GM23248 (cell line): ENCODE data around the gene SELENOK. TPM values are rescaled to one million over a fixed set of nuclear protein-coding genes. Genes with fewer than 3 reads are reported as not detected.

Experiments used
- DNase-seq: peaks from one replicate; pipeline ENCODE4 v3.0.0-alpha.2; 2015
- H2AFZ ChIP-seq: fragments of 200-600 bp; sonication (generic); 2 replicates; pipeline ENCODE4 v1.6.1; 2016; ENCODE audit warnings: antibody characterized with exemption
- H3F3A ChIP-seq: fragments of 200-600 bp; sonication (generic); 2 replicates; pipeline ENCODE4 v1.6.1; 2016; ENCODE audit warnings: mild to moderate bottlenecking, antibody characterized with exemption, mixed run types; ENCODE audit not compliant: insufficient read depth
- H3K27ac ChIP-seq: fragments of 200-600 bp; sonication (generic); 2 replicates; pipeline ENCODE4 v1.5.1; 2016; ENCODE audit warnings: mild to moderate bottlenecking
- H3K27me3 ChIP-seq: fragments of 200-600 bp; sonication (generic); replicated peaks from 2 replicates; pipeline ENCODE4 v1.6.1; 2016; ENCODE audit warnings: mild to moderate bottlenecking; ENCODE audit not compliant: insufficient read depth
- H3K36me3 ChIP-seq: fragments of 200-600 bp; sonication (generic); 2 replicates; pipeline ENCODE4 v1.6.1; 2016; ENCODE audit warnings: low read depth, mild to moderate bottlenecking
- H3K4me1 ChIP-seq: fragments of 200-600 bp; sonication (generic); 2 replicates; pipeline ENCODE4 v1.6.1; 2016; ENCODE audit warnings: mild to moderate bottlenecking; ENCODE audit not compliant: insufficient read depth
- H3K4me2 ChIP-seq: fragments of 200-600 bp; sonication (generic); one replicate; pipeline ENCODE4 v1.6.1; 2016; ENCODE audit warnings: mild to moderate bottlenecking; ENCODE audit not compliant: unreplicated experiment
- H3K4me3 ChIP-seq: fragments of 200-600 bp; sonication (generic); 2 replicates; pipeline ENCODE4 v1.5.1; 2016; ENCODE audit warnings: mild to moderate bottlenecking
- H3K79me2 ChIP-seq: fragments of 200-600 bp; sonication (generic); 2 replicates; pipeline ENCODE4 v1.6.1; 2016; ENCODE audit warnings: mild to moderate bottlenecking; ENCODE audit not compliant: insufficient read depth
- H3K9ac ChIP-seq: fragments of 200-600 bp; sonication (generic); 2 replicates; pipeline ENCODE4 v1.6.1; 2016; ENCODE audit warnings: mild to moderate bottlenecking
- H3K9me2 ChIP-seq: fragments of 200-600 bp; sonication (generic); 2 replicates; pipeline ENCODE4 v1.6.1; 2016; ENCODE audit warnings: mixed run types, mild to moderate bottlenecking, moderate library complexity; ENCODE audit not compliant: insufficient read depth
- H3K9me3 ChIP-seq: fragments of 200-600 bp; sonication (generic); one replicate; pipeline ENCODE4 v1.6.1; 2017; ENCODE audit warnings: low read depth
- H4K20me1 ChIP-seq: fragments of 200-600 bp; sonication (generic); 2 replicates; pipeline ENCODE4 v1.6.0; 2016; ENCODE audit not compliant: insufficient read depth
- EZH2 ChIP-seq: fragments of 200-600 bp; sonication (generic); IDR thresholded peaks from 2 replicates; pipeline ENCODE4 v1.6.1; 2018; ENCODE audit warnings: antibody characterized with exemption, mild to moderate bottlenecking; ENCODE audit not compliant: insufficient read depth, poor library complexity, severe bottlenecking
- EZH2phosphoT487 ChIP-seq: fragments of 200-600 bp; sonication (generic); IDR thresholded peaks from 2 replicates; pipeline ENCODE4 v1.6.1; 2018; ENCODE audit warnings: antibody characterized with exemption, moderate library complexity, mild to moderate bottlenecking, low read depth; ENCODE audit not compliant: insufficient read depth
- WGBS, 2 experiments: methylation state at CpG; one replicate each; pipeline ENCODE4 v1.1.6; 2015 to 2017; ENCODE audit warnings: low lambda C conversion rate in 2 of 2, low coverage in 1 of 2; ENCODE audit errors: missing lambda C conversion rate in 2 of 2; 5-methylcytosine and 5-hydroxymethylcytosine counted together
- in situ Hi-C: fragments of 300-500 bp; cut with MboI; formaldehyde crosslinking; loops from 2 replicates; pipeline ENCODE4 v1.15.0; 2020
- polyA plus RNA-seq: library from polyadenylated mRNA; unstranded; fragments of >200 nt; fragmentation: Nextera tagmentation; extraction: Ambion mirVana; gene quantifications from 2 replicates; pipeline ENCODE4 v1.2.1, GENCODE V29; 2016
- total RNA-seq: library from RNA; depleted of rRNA; stranded (reverse); fragments of >200 nt; shearing (Covaris generic); gene quantifications from 2 replicates; pipeline ENCODE4 v1.2.3, GENCODE V29; 2014

Gene SELENOK
- total and polyA plus RNA-seq, 2 experiments from 2014 or later = 37.5 to 97.5 TPM

DNA sequence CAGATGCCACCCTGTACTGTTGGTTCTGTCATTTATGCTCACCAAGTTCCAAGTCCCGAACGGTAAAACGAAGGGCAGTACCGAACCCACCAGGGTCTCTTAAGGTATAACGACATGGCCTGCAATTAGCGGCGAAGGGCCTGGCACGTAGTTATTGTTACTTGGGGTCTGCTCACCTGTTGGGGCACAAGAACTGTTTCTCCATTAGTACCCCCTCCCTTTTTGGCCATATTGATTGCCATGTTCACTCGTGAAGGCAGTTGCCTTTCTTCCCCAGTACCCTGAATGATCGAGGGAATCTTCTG, 44.9 kb downstream of the SELENOK start:
- WGBS, 2 experiments = 71 to 75% methylated on average over 10 of the region's 10 CpGs
- Histone ChIP-seq H3K4me1 (no peaks in the 10 kb centered on the region), H2AFZ (peak overlapping the region; percentile 61; the same call in 1 of the 2 replicates), H3K9ac (no peak overlapping the region), H3K36me3 (no peaks in the 10 kb centered on the region), H3K27ac (no peak overlapping the region), H4K20me1 (no peaks in the 10 kb centered on the region), H3K4me2 (no peak overlapping the region), H3K27me3 (peaks cover 22% of the 10 kb centered on the region), H3K9me2 (no peaks in the 10 kb centered on the region), H3K9me3 (no peaks in the 10 kb centered on the region), H3K79me2 (no peaks in the 10 kb centered on the region), H3K4me3 (peak overlapping the region; percentile 68; the same call in 1 of the 2 replicates), H3F3A (no peaks in the 10 kb centered on the region)
- TF ChIP-seq EZH2phosphoT487 (no peak), EZH2 (peak; percentile 61)
- in situ Hi-C loops = no loop called here
- DNase-seq = no peak

GRCh38 chr3:53846134-53846850, 45.4 kb downstream of the SELENOK start, which contains the start of the genes CHDH and IL17RB:
Gene CHDH (minus strand): TSS chr3:53846419. CDS start chr3:53824008, 22,411 bp downstream.
Gene IL17RB (plus strand): TSS chr3:53846568. CDS start chr3:53846589, 21 bp downstream.
- peaks cover 22% of the 10 kb centered on the region for H3K27me3 ChIP-seq

DNA sequence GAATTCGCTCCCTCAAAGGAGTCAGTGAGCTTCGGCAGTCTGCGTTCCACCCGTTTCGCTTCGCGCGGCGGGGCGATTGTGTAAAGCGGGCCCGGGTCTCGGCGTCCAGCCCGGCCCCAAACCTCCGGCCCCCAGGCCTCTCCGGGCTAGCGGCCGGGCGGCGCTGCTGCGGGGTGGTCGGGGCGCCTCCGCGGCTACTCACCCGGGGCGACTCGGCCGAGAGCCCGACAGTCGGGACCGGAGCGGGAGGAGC, 45.9 kb downstream of the SELENOK start:
- TF ChIP-seq EZH2 (peak; percentile 82), EZH2phosphoT487 (0 out of 2 replicates have a peak, but pooled peaks have one; percentile 2)
- H2AFZ ChIP-seq = peak overlapping the region; percentile 61
- in situ Hi-C loops = no loop called here
- H3K4me1 ChIP-seq = no peaks in the 10 kb centered on the region
- H3K9me3 ChIP-seq = no peaks in the 10 kb centered on the region
- H3K79me2 ChIP-seq = no peaks in the 10 kb centered on the region
- H3K4me3 ChIP-seq = peak overlapping the region; percentile 68
- no peaks in the 10 kb centered on the region for H3K36me3 ChIP-seq
- no peaks in the 10 kb centered on the region for H3F3A ChIP-seq
- H3K27ac ChIP-seq = no peak overlapping the region
- H3K9ac ChIP-seq = 0 out of 2 replicates have a peak overlapping the region, but pooled peaks have one; percentile 11
- H3K9me2 ChIP-seq = no peaks in the 10 kb centered on the region
- H4K20me1 ChIP-seq = no peaks in the 10 kb centered on the region
- no peak for DNase-seq
- H3K4me2 ChIP-seq = peak overlapping the region; percentile 72
- H3K27me3 ChIP-seq = peaks cover 22% of the 10 kb centered on the region
- 2 to 4% methylated on average over 18 to 30 of the region's 34 CpGs for WGBS, 2 experiments

More at GRCh38 chr3:53846134-53846850, 45.4 kb downstream of the SELENOK start, which contains the start of the genes CHDH and IL17RB:
- TF ChIP-seq EZH2 (no peak), EZH2phosphoT487 (no peak)
- Histone ChIP-seq H3K27ac (no peak within 1 kb of the TSS), H3K79me2 (no peaks in the 10 kb centered on the region), H3K4me3 (peak within 1 kb of the TSS; percentile 68), H3K36me3 (no peaks in the 10 kb centered on the region), H2AFZ (peak within 1 kb of the TSS; percentile 61), H3K9me2 (no peaks in the 10 kb centered on the region), H3K9ac (0 out of 2 replicates have a peak within 1 kb of the TSS, but pooled peaks have one; percentile 11), H3K9me3 (no peaks in the 10 kb centered on the region), H3K4me1 (no peaks in the 10 kb centered on the region), H4K20me1 (no peaks in the 10 kb centered on the region), H3K4me2 (peak within 1 kb of the TSS; percentile 72), H3F3A (no peaks in the 10 kb centered on the region)
- WGBS, 2 experiments = 3 to 5% methylated on average over 59 to 65 of the region's 91 CpGs
- DNase-seq = peak; percentile 39
- in situ Hi-C loops = no loop called here

GRCh38 chr3:53845103-53845880, 46.4 kb downstream of the SELENOK start:
- in situ Hi-C loops = no loop called here
- H3K4me3 ChIP-seq = peak overlapping the region; percentile 68
- H3K9ac ChIP-seq = 0 out of 2 replicates have a peak overlapping the region, but pooled peaks have one; percentile 11
- H3K9me2 ChIP-seq = no peaks in the 10 kb centered on the region
- H4K20me1 ChIP-seq = no peaks in the 10 kb centered on the region
- peak overlapping the region; percentile 61 for H2AFZ ChIP-seq
- H3K9me3 ChIP-seq = no peaks in the 10 kb centered on the region
- H3K79me2 ChIP-seq = no peaks in the 10 kb centered on the region
- peak overlapping the region; percentile 72 for H3K4me2 ChIP-seq
- H3K36me3 ChIP-seq = no peaks in the 10 kb centered on the region
- peak; percentile 63 for DNase-seq
- 24 to 25% methylated on average over 25 of the region's 25 CpGs for WGBS, 2 experiments
- H3F3A ChIP-seq = no peaks in the 10 kb centered on the region
- H3K27me3 ChIP-seq = peaks cover 22% of the 10 kb centered on the region
- TF ChIP-seq EZH2phosphoT487 (no peak), EZH2 (no peak)
- H3K27ac ChIP-seq = no peak overlapping the region
- no peaks in the 10 kb centered on the region for H3K4me1 ChIP-seq
